H1 (cell line): Measurements from ENCODE around the gene DHX29. TPM values are rescaled to one million over a fixed set of nuclear protein-coding genes. Genes with fewer than 3 reads are reported as not detected.

Experiments
- CTCF ChIA-PET: fragments of 300-600 bp; sonication (Branson Sonifier 250); formaldehyde crosslinking; loops from one replicate; lab custom pipeline; 2021; ENCODE audit not compliant: partially characterized antibody; lab: Charles Lee
- POLR2A ChIA-PET: fragments of 300-600 bp; sonication (Branson Sonifier 250); formaldehyde crosslinking; loops from one replicate; lab custom pipeline; 2021; ENCODE audit warnings: inconsistent platforms; ENCODE audit not compliant: partially characterized antibody; lab: Charles Lee
- DNase-seq, 2 experiments: peaks; one replicate each; pipeline versions ENCODE4 v3.0.0 to v3.0.0-alpha.2; 2010 to 2022; ENCODE audit warnings: low spot score in 2 of 2, low read depth in 1 of 2, mixed read lengths in 1 of 2
- FAIRE-seq: peaks from 2 replicates; lab custom pipeline; 2011; peaks lifted over from hg19 to GRCh38; lab: Jason Lieb, UNC
- H2AFZ ChIP-seq: 2 replicates; pipeline ENCODE4 v1.8.1; 2012; ENCODE audit warnings: low read length, inconsistent platforms
- H2AK5ac ChIP-seq: 2 replicates; pipeline ENCODE4 v1.6.1; 2013; ENCODE audit warnings: low read depth, low read length
- H2BK120ac ChIP-seq: replicated peaks from 2 replicates; pipeline ENCODE3; 2013; ENCODE audit warnings: low read depth, low read length, inconsistent platforms
- H2BK12ac ChIP-seq: 2 replicates; pipeline ENCODE4 v1.6.1; 2013; ENCODE audit warnings: low read depth, low read length
- H2BK15ac ChIP-seq: 2 replicates; pipeline ENCODE4 v1.6.1; 2013; ENCODE audit warnings: low read length
- H2BK20ac ChIP-seq: 2 replicates; pipeline ENCODE4 v1.6.1; 2013; ENCODE audit warnings: low read length
- H2BK5ac ChIP-seq: 2 replicates; pipeline ENCODE4 v1.6.1; 2013; ENCODE audit warnings: low read depth, low read length
- H3K14ac ChIP-seq: 2 replicates; pipeline ENCODE4 v1.6.1; 2013; ENCODE audit warnings: inconsistent platforms; ENCODE audit not compliant: insufficient read length
- H3K18ac ChIP-seq: 2 replicates; pipeline ENCODE4 v1.6.1; 2013; ENCODE audit warnings: low read length; ENCODE audit errors: extremely low read depth
- H3K23ac ChIP-seq: 2 replicates; pipeline ENCODE4 v1.6.1; 2013; ENCODE audit warnings: inconsistent platforms; ENCODE audit not compliant: insufficient read length
- H3K23me2 ChIP-seq: 2 replicates; pipeline ENCODE4 v1.6.1; 2013; ENCODE audit warnings: low read depth, low read length
- H3K27ac ChIP-seq: 2 replicates; pipeline ENCODE4 v1.6.1; 2011; ENCODE audit warnings: low read depth, low read length, inconsistent platforms
- H3K27me3 ChIP-seq, 4 experiments: replicated peaks in 1 of 4; 1 replicate in 1 of 4; 2 replicates in 3 of 4; pipeline versions ENCODE4 v1.6.1 to v1.8.1; 2011 to 2013; ENCODE audit warnings: low read length in 3 of 4, mild to moderate bottlenecking in 3 of 4, inconsistent platforms in 2 of 4, mixed read lengths in 2 of 4, moderate library complexity in 1 of 4; ENCODE audit not compliant: control insufficient read depth in 3 of 4, insufficient read depth in 3 of 4; ENCODE audit errors: extremely low read depth in 1 of 4
- H3K36me3 ChIP-seq, 4 experiments: 2 replicates each; pipeline versions ENCODE4 v1.6.1 to v1.8.1; 2011 to 2013; ENCODE audit warnings: mild to moderate bottlenecking in 4 of 4, low read length in 3 of 4, moderate library complexity in 2 of 4, control low read depth in 1 of 4, inconsistent platforms in 1 of 4; ENCODE audit not compliant: insufficient read depth in 4 of 4, control insufficient read depth in 2 of 4
- H3K4ac ChIP-seq: replicated peaks from 2 replicates; pipeline ENCODE3; 2013; ENCODE audit warnings: low read length, low read depth, mixed read lengths, inconsistent platforms; ENCODE audit not compliant: insufficient read length
- H3K4me1 ChIP-seq, 4 experiments: replicated peaks in 1 of 4; 1 replicate in 1 of 4; 2 replicates in 3 of 4; pipeline versions ENCODE4 v1.6.1 to v1.8.1; 2011 to 2013; ENCODE audit warnings: low read length in 3 of 4, inconsistent platforms in 2 of 4, mixed read lengths in 1 of 4; ENCODE audit not compliant: insufficient read depth in 4 of 4, control insufficient read depth in 3 of 4
- H3K4me2 ChIP-seq, 2 experiments: 2 replicates each; pipeline versions ENCODE4 v1.6.1 to v1.8.1; 2011 to 2013; ENCODE audit warnings: low read depth in 2 of 2, low read length in 2 of 2, control low read depth in 1 of 2, inconsistent platforms in 1 of 2, mild to moderate bottlenecking in 1 of 2; ENCODE audit not compliant: insufficient read depth in 1 of 2
- H3K4me3 ChIP-seq, 4 experiments: fragments of 200-600, 300-600 bp in 1 of 4; sonication (generic), shearing (Covaris generic), sonication (Bioruptor Twin) in 1 of 4; 2 replicates each; pipeline versions ENCODE4 v1.5.1 to v1.8.1; 2011 to 2016; ENCODE audit warnings: low read length in 4 of 4, low read depth in 3 of 4, control low read depth in 2 of 4, inconsistent platforms in 2 of 4, mild to moderate bottlenecking in 2 of 4, mixed read lengths in 1 of 4, moderate library complexity in 1 of 4; ENCODE audit not compliant: insufficient read depth in 2 of 4; ENCODE audit errors: extremely low read depth in 1 of 4
- H3K56ac ChIP-seq: replicated peaks from 2 replicates; pipeline ENCODE3; 2013; ENCODE audit warnings: low read depth, mild to moderate bottlenecking, mixed read lengths, low read length, inconsistent platforms; ENCODE audit not compliant: insufficient read length
- H3K79me1 ChIP-seq: 2 replicates; pipeline ENCODE4 v1.6.1; 2013; ENCODE audit warnings: low read depth, low read length, control low read depth
- H3K79me2 ChIP-seq, 2 experiments: 2 replicates each; pipeline versions ENCODE4 v1.6.1 to v1.8.1; 2012 to 2013; ENCODE audit warnings: low read length in 2 of 2, mild to moderate bottlenecking in 2 of 2, inconsistent platforms in 1 of 2; ENCODE audit not compliant: insufficient read depth in 2 of 2, control insufficient read depth in 1 of 2
- H3K9ac ChIP-seq, 4 experiments: replicated peaks in 1 of 4; 1 replicate in 1 of 4; 2 replicates in 3 of 4; pipeline versions ENCODE4 v1.6.1 to v1.8.1; 2011 to 2013; ENCODE audit warnings: low read depth in 3 of 4, low read length in 3 of 4, control low read depth in 2 of 4, mild to moderate bottlenecking in 2 of 4, moderate library complexity in 2 of 4, inconsistent platforms in 1 of 4; ENCODE audit errors: extremely low read depth in 1 of 4
- H3K9me3 ChIP-seq, 2 experiments: 2 replicates each; pipeline versions ENCODE4 v1.6.1 to v1.8.1; 2012 to 2013; ENCODE audit warnings: mild to moderate bottlenecking in 2 of 2, moderate library complexity in 2 of 2, control low read depth in 1 of 2, inconsistent platforms in 1 of 2, low read depth in 1 of 2, low read length in 1 of 2, mixed read lengths in 1 of 2; ENCODE audit not compliant: insufficient read depth in 2 of 2
- H4K20me1 ChIP-seq, 2 experiments: replicated peaks in 1 of 2; 2 replicates each; pipeline versions ENCODE3 to v1.8.1; 2011 to 2013; ENCODE audit warnings: inconsistent platforms in 2 of 2, low read length in 2 of 2, mild to moderate bottlenecking in 1 of 2; ENCODE audit not compliant: insufficient read depth in 2 of 2, control insufficient read depth in 1 of 2
- H4K5ac ChIP-seq: 2 replicates; pipeline ENCODE4 v1.6.1; 2013; ENCODE audit warnings: low read length, low read depth, mixed read lengths, inconsistent platforms; ENCODE audit not compliant: insufficient read length
- H4K8ac ChIP-seq: 2 replicates; pipeline ENCODE4 v1.8.0; 2013; ENCODE audit warnings: mild to moderate bottlenecking, moderate library complexity, low read length, inconsistent platforms; ENCODE audit not compliant: insufficient read depth; ENCODE audit errors: extremely low read depth
- H4K91ac ChIP-seq: replicated peaks from 2 replicates; pipeline ENCODE3; 2013; ENCODE audit warnings: low read length, mixed read lengths, inconsistent platforms; ENCODE audit not compliant: insufficient read length
- ASH2L ChIP-seq: fragments of 200-600, 300-600 bp; sonication (generic); IDR thresholded peaks from one replicate; pipeline ENCODE4 v1.7.1; 2017; ENCODE audit warnings: low read length
- BCL11A ChIP-seq, 2 experiments: IDR thresholded peaks; one replicate each; pipeline ENCODE4 v1.6.1; 2011; ENCODE audit warnings: low read depth in 2 of 2, low read length in 2 of 2, mild to moderate bottlenecking in 2 of 2
- E2F6 ChIP-seq: IDR thresholded peaks from 2 replicates; pipeline ENCODE4 v1.6.1; 2012; ENCODE audit warnings: inconsistent platforms
- EZH2 ChIP-seq: fragments of 200-600 bp; sonication (generic); IDR thresholded peaks from 2 replicates; pipeline ENCODE4 v1.7.1; 2012; ENCODE audit warnings: low read depth, mild to moderate bottlenecking, moderate library complexity, low read length, inconsistent platforms; ENCODE audit not compliant: severe bottlenecking
- RNF2 ChIP-seq: fragments of 200-900, 300-1000 bp; sonication (generic); IDR thresholded peaks from 2 replicates; pipeline ENCODE4 v1.7.1; 2016; ENCODE audit warnings: borderline replicate concordance, low read depth, mild to moderate bottlenecking, antibody characterized with exemption, low read length; ENCODE audit not compliant: poor library complexity, severe bottlenecking; ENCODE audit errors: missing control alignments
- SIN3A ChIP-seq, 2 experiments: IDR thresholded peaks in 1 of 2; conservative IDR thresholded peaks in 1 of 2; 2 replicates each; pipeline ENCODE4 v1.6.1; 2011 to 2012; ENCODE audit warnings: low read length in 2 of 2, improper control_type of control experiment in 1 of 2, low read depth in 1 of 2, mild to moderate bottlenecking in 1 of 2
- SP1 ChIP-seq: IDR thresholded peaks from 2 replicates; pipeline ENCODE4 v1.6.1; 2011; ENCODE audit warnings: low read depth, low read length
- SUZ12 ChIP-seq: fragments of 200-600 bp; sonication (generic); IDR thresholded peaks from 2 replicates; pipeline ENCODE4 v1.6.1; 2012; ENCODE audit warnings: mild to moderate bottlenecking, inconsistent platforms, low read length, moderate library complexity, mixed read lengths
- WGBS, 2 experiments: shearing (Covaris generic) in 1 of 2; methylation state at CpG; one replicate each; pipeline versions ENCODE4 v1.1.6 to v1.1.7; 2013 to 2015; ENCODE audit warnings: low lambda C conversion rate in 2 of 2, mixed read lengths in 2 of 2, inconsistent platforms in 1 of 2, low coverage in 1 of 2, missing lambda C conversion rate in 1 of 2; ENCODE audit not compliant: insufficient replicate concordance in 2 of 2, insufficient coverage in 1 of 2, insufficient read length in 1 of 2; ENCODE audit errors: extremely low coverage in 1 of 2, missing lambda C conversion rate in 1 of 2; 5-methylcytosine and 5-hydroxymethylcytosine counted together
- polyA plus RNA-seq, 7 experiments: library from polyadenylated mRNA; depleted of rRNA in 3 of 7; stranded (reverse) in 5 of 7; unstranded in 2 of 7; fragments of >200 nt in 5 of 7; fragments of 200-250 nt in 2 of 7; gene quantifications; 1 replicate in 5 of 7; 2 replicates in 1 of 7; 4 replicates in 1 of 7; pipeline versions ENCODE4 v1.2.1 to v1.2.3, GENCODE V29; 2011 to 2013; ENCODE audit warnings: missing spikeins in 2 of 7, mixed read lengths in 2 of 7
- total RNA-seq: library from RNA; stranded (reverse); fragmentation: NEBNext Ultra II Directional; extraction: Animal tissue kit (Norgen Biotek cat#: 25700); gene quantifications from 2 replicates; pipeline ENCODE4 v1.2.1, GENCODE V29; 2021

The DHX29 gene
- total and polyA plus RNA-seq, 2 of the 8 experiments (the other 6 are each of a cell fraction or from before 2014, with no cell fraction given), result 3.4 to 32.1 TPM

- Histone ChIP-seq H3K79me1 (no peaks in the 10 kb centered on the region), H4K8ac (no peak overlapping the region), H2AFZ (no peak overlapping the region; the same call in 1 of the 2 replicates), H2AK5ac (no peak overlapping the region), H3K23me2 (peaks cover 16% of the 10 kb centered on the region; the same call in 1 of the 2 replicates), H3K79me2 (no peaks in the 10 kb centered on the region), H3K14ac (no peak overlapping the region), H3K18ac (no peak overlapping the region), H3K9ac (no peak overlapping the region), H3K56ac (no peak overlapping the region), H3K27ac (no peak overlapping the region), H3K23ac (no peak overlapping the region), H2BK12ac (no peak overlapping the region), H4K20me1 (peaks cover 8 to 42% of the 10 kb centered on the region in 2 experiments), H3K27me3 (peaks cover 91 to 100% (median 99%) of the 10 kb centered on the region in 4 experiments), H4K5ac (no peak overlapping the region), H2BK120ac (no peak overlapping the region), H2BK5ac (no peak overlapping the region), H3K4ac (no peak overlapping the region), H4K91ac (no peak overlapping the region), H3K9me3 (no peaks in the 10 kb centered on the region), H3K4me2 (peak overlapping the region; percentile 82 to 86), H2BK20ac (no peak overlapping the region), H3K4me3 (peak overlapping the region; percentile 53 to 61 (median 58); a peak in 6 of 8 replicates), H3K36me3 (peaks cover 0 to 11% (median 0%) of the 10 kb centered on the region in 4 experiments; a peak in 2 of 8 replicates), H3K4me1 (peaks cover 2 to 28% (median 19%) of the 10 kb centered on the region in 4 experiments), H2BK15ac (no peak overlapping the region)
- DNase-seq, result no peak
- no peak for FAIRE-seq
- 4% methylated on average over 30 of the region's 30 CpGs; no CpG with 5 or more reads in 1 of the 2 experiments for WGBS, 2 experiments
- TF ChIP-seq SUZ12 (peak; percentile 97), E2F6 (0 out of 2 replicates have a peak, but pooled peaks have one; percentile 1), ASH2L (peak; percentile 2), RNF2 (peak; percentile 56), SIN3A (conservative IDR thresholded peaks at IDR 0.05 in 1 of 2, IDR thresholded peaks at IDR 0.05 in 1 of 2; ENCODE audit: low read depth in 1 of 2, low read length in 2 of 2) (no peak), BCL11A (IDR thresholded peaks at IDR 0.05; ENCODE audit: low read depth in 2 of 2, low read length in 2 of 2) (no peak), EZH2 (peak; percentile 93), SP1 (no peak)
- ChIA-PET POLR2A (interaction anchor here (1.0 kb wide), 1 partner anchor 48 kb away, joined by 4 read pairs; no protein-coding TSS in a partner anchor), CTCF (interaction anchor here (0.8 to 13.6 kb wide), 5 partner anchors 13 to 145 kb away, joined by 3 to 143 read pairs (median 3); partner anchors contain the start of gene CDC20B)
Observed at GRCh38 chr5:55227664-55228430, 79.6 kb downstream of the DHX29 start.
